SK-N-SH (cell line): ENCODE measurements around the gene FLACC1. TPM values are rescaled to one million over a fixed set of nuclear protein-coding genes. Genes with fewer than 3 reads are reported as not detected.

Experiments used
- CTCF ChIA-PET: fragments of 300-600, 350-600 bp; formaldehyde crosslinking; extraction: SDS; loops from one replicate; lab custom pipeline; 2021; lab: Yijun Ruan, JAX
- POLR2A ChIA-PET: fragments of 350-600 bp; sonication (Branson Sonifier 250); formaldehyde crosslinking; extraction: SDS; loops from one replicate; lab custom pipeline; 2020; ENCODE audit warnings: antibody characterized with exemption, inconsistent platforms; lab: Yijun Ruan, JAX
- DNase-seq: peaks from one replicate; pipeline ENCODE4 v3.0.0; 2012
- H2AFZ ChIP-seq: fragments of 200-600 bp; sonication (generic); 2 replicates; pipeline ENCODE4 v1.8.1; 2016; ENCODE audit warnings: antibody characterized with exemption, mild to moderate bottlenecking, low read depth
- H3F3A ChIP-seq: fragments of 200-600 bp; sonication (generic); replicated peaks from 2 replicates; pipeline ENCODE3; 2016; ENCODE audit warnings: antibody characterized with exemption, mild to moderate bottlenecking; ENCODE audit not compliant: insufficient read depth
- H3K27ac ChIP-seq, 2 experiments: fragments of 200-500 bp in 1 of 2; fragments of 200-600 bp in 1 of 2; sonication (Bioruptor generic) in 1 of 2; sonication (generic), shearing (Covaris generic) in 1 of 2; 2 replicates each; pipeline versions ENCODE4 v1.5.1 to v1.6.1; 2014 to 2016; ENCODE audit warnings: low read depth in 2 of 2, inconsistent platforms in 1 of 2, low read length in 1 of 2, mild to moderate bottlenecking in 1 of 2, mixed read lengths in 1 of 2
- H3K27me3 ChIP-seq: fragments of 200-600 bp; sonication (generic), shearing (Covaris generic); 2 replicates; pipeline ENCODE4 v1.6.1; 2016; ENCODE audit warnings: mixed run types; ENCODE audit not compliant: insufficient read depth
- H3K36me3 ChIP-seq, 2 experiments: fragments of 200-500 bp in 1 of 2; fragments of 200-600 bp in 1 of 2; sonication (Bioruptor generic) in 1 of 2; sonication (generic) in 1 of 2; replicated peaks in 1 of 2; 2 replicates each; pipeline versions ENCODE3 to v1.5.1; 2014 to 2016; ENCODE audit warnings: low read length in 1 of 2, mild to moderate bottlenecking in 1 of 2; ENCODE audit not compliant: insufficient read depth in 2 of 2, control insufficient read depth in 1 of 2
- H3K4me1 ChIP-seq, 2 experiments: fragments of 200-500 bp in 1 of 2; fragments of 200-600 bp in 1 of 2; sonication (Bioruptor generic) in 1 of 2; sonication (generic), shearing (Covaris generic) in 1 of 2; 2 replicates each; pipeline versions ENCODE4 v1.5.1 to v1.6.1; 2014 to 2016; ENCODE audit warnings: low read depth in 1 of 2, low read length in 1 of 2, mixed run types in 1 of 2; ENCODE audit not compliant: insufficient read depth in 2 of 2, control insufficient read depth in 1 of 2
- H3K4me2 ChIP-seq: fragments of 200-600 bp; sonication (generic), shearing (Covaris generic); 2 replicates; pipeline ENCODE4 v1.6.1; 2017; ENCODE audit warnings: mixed run types
- H3K4me3 ChIP-seq, 2 experiments: fragments of 200-500 bp in 1 of 2; fragments of 200-600 bp in 1 of 2; sonication (Bioruptor generic) in 1 of 2; sonication (generic), shearing (Covaris generic) in 1 of 2; 2 replicates each; pipeline versions ENCODE4 v1.5.1 to v1.8.1; 2014 to 2016; ENCODE audit warnings: low read depth in 2 of 2, inconsistent platforms in 1 of 2, low read length in 1 of 2, mild to moderate bottlenecking in 1 of 2, mixed read lengths in 1 of 2, moderate library complexity in 1 of 2
- H3K79me2 ChIP-seq: fragments of 200-600 bp; sonication (generic); 2 replicates; pipeline ENCODE4 v1.8.1; 2017; ENCODE audit warnings: mild to moderate bottlenecking; ENCODE audit not compliant: insufficient read depth
- H3K9ac ChIP-seq: fragments of 200-600 bp; sonication (generic); 2 replicates; pipeline ENCODE4 v1.6.1; 2017; ENCODE audit warnings: mixed run types
- H3K9me2 ChIP-seq: fragments of 200-600 bp; sonication (generic); 2 replicates; pipeline ENCODE4 v1.6.1; 2017; ENCODE audit warnings: mixed run types
- H3K9me3 ChIP-seq: fragments of 200-600 bp; sonication (generic); 2 replicates; pipeline ENCODE4 v1.6.1; 2017; ENCODE audit warnings: mixed run types, mild to moderate bottlenecking, moderate library complexity
- H4K20me1 ChIP-seq: fragments of 200-600 bp; sonication (generic); 2 replicates; pipeline ENCODE4 v1.6.1; 2017; ENCODE audit warnings: mild to moderate bottlenecking, mixed run types; ENCODE audit not compliant: insufficient read depth
- CTCF ChIP-seq: fragments of 200-600 bp; sonication (generic); IDR thresholded peaks from 2 replicates; pipeline ENCODE4 v1.6.1; 2017; ENCODE audit warnings: antibody characterized with exemption, mild to moderate bottlenecking, moderate library complexity
- ELF1 ChIP-seq: IDR thresholded peaks from 2 replicates; pipeline ENCODE4 v1.4.0; 2012
- EP300 ChIP-seq, 2 experiments: IDR thresholded peaks; 2 replicates each; pipeline versions ENCODE4 v1.4.0 to v1.6.1; 2012; ENCODE audit warnings: borderline replicate concordance in 1 of 2, low read depth in 1 of 2, low read length in 1 of 2
- EZH2phosphoT487 ChIP-seq: fragments of 200-600 bp; sonication (generic); IDR thresholded peaks from 2 replicates; pipeline ENCODE4 v1.6.1; 2017; ENCODE audit warnings: low read depth, mixed run types, mild to moderate bottlenecking, antibody characterized with exemption, moderate library complexity, borderline replicate concordance
- FOSL2 ChIP-seq: IDR thresholded peaks from 2 replicates; pipeline ENCODE4 v1.4.0; 2012; ENCODE audit warnings: low read depth, mild to moderate bottlenecking, moderate library complexity, borderline replicate concordance
- FOXM1 ChIP-seq: IDR thresholded peaks from 2 replicates; pipeline ENCODE4 v1.4.0; 2012; ENCODE audit warnings: low read depth, mild to moderate bottlenecking
- IRF3 ChIP-seq: fragments of 150-350 bp; IDR thresholded peaks from 2 replicates; pipeline ENCODE4 v1.6.1; 2016; ENCODE audit warnings: mild to moderate bottlenecking, low read depth, low read length
- JUND ChIP-seq: IDR thresholded peaks from 2 replicates; pipeline ENCODE4 v1.4.0; 2012
- MAX ChIP-seq: IDR thresholded peaks from 2 replicates; pipeline ENCODE4 v1.4.0; 2012; ENCODE audit warnings: low read depth
- MEF2A ChIP-seq: IDR thresholded peaks from 2 replicates; pipeline ENCODE4 v1.4.0; 2012; ENCODE audit warnings: low read depth, borderline replicate concordance
- NRF1 ChIP-seq: IDR thresholded peaks from 2 replicates; pipeline ENCODE4 v1.6.1; 2012; ENCODE audit warnings: low read depth, mild to moderate bottlenecking, low read length
- PBX3 ChIP-seq: IDR thresholded peaks from 2 replicates; pipeline ENCODE4; 2012
- RAD21 ChIP-seq: IDR thresholded peaks from 2 replicates; pipeline ENCODE4 v1.6.1; 2012; ENCODE audit warnings: mild to moderate bottlenecking, low read length
- RCOR1 ChIP-seq: fragments of 150-350 bp; IDR thresholded peaks from 2 replicates; pipeline ENCODE4 v1.6.1; 2017; ENCODE audit warnings: antibody characterized with exemption, low read length
- TCF12 ChIP-seq: IDR thresholded peaks from 2 replicates; pipeline ENCODE4 v1.4.0; 2012
- USF2 ChIP-seq: fragments of 150-350 bp; IDR thresholded peaks from 2 replicates; pipeline ENCODE4 v1.6.1; 2017; ENCODE audit warnings: antibody characterized with exemption, low read length, low read depth, borderline replicate concordance
- YY1 ChIP-seq: IDR thresholded peaks from 2 replicates; pipeline ENCODE4 v1.4.0; 2012; ENCODE audit warnings: low read depth, mild to moderate bottlenecking
- ZBTB33 ChIP-seq: IDR thresholded peaks from 2 replicates; pipeline ENCODE4 v1.4.0; 2012; ENCODE audit warnings: low read depth, borderline replicate concordance
- WGBS: methylation state at CpG from one replicate; pipeline ENCODE4 v1.1.6; 2017; ENCODE audit warnings: low lambda C conversion rate; 5-methylcytosine and 5-hydroxymethylcytosine counted together
- polyA plus RNA-seq, 3 experiments: library from polyadenylated mRNA; depleted of rRNA; stranded (reverse); fragments of >200 nt; gene quantifications; 2 replicates each; pipeline ENCODE4 v1.2.3, GENCODE V29; 2012

FLACC1 gene
- polyA plus RNA-seq, 1 of the 3 experiments (the other 2 are of a cell fraction), result 0.35 TPM

GRCh38 chr2:201383136-201383535 lies 26.0 kb upstream of the FLACC1 start:
- ChIA-PET POLR2A (no interaction called here), CTCF (no interaction called here)
- Histone ChIP-seq H2AFZ (no peak overlapping the region), H3K9ac (no peak overlapping the region), H3K27me3 (no peaks in the 10 kb centered on the region), H3K4me2 (no peak overlapping the region), H3K36me3 (peaks cover 72 to 91% of the 10 kb centered on the region in 2 experiments), H4K20me1 (no peaks in the 10 kb centered on the region), H3K9me3 (no peaks in the 10 kb centered on the region; the same call in 1 of the 2 replicates), H3K27ac (no peak overlapping the region), H3K79me2 (no peaks in the 10 kb centered on the region), H3K4me1 (no peaks in the 10 kb centered on the region; a peak in 2 of 4 replicates), H3F3A (peaks cover 11% of the 10 kb centered on the region), H3K4me3 (no peak overlapping the region), H3K9me2 (no peaks in the 10 kb centered on the region)
- no peak for DNase-seq
- TF ChIP-seq FOXM1 (no peak), EZH2phosphoT487 (no peak), RAD21 (no peak), MAX (no peak), MEF2A (no peak), ELF1 (no peak), NRF1 (no peak), TCF12 (no peak), JUND (no peak), EP300 (IDR thresholded peaks at IDR 0.05; ENCODE audit: borderline replicate concordance in 1 of 2, low read depth in 1 of 2, low read length in 1 of 2) (no peak), USF2 (no peak), ZBTB33 (no peak), RCOR1 (no peak), FOSL2 (no peak), CTCF (no peak), PBX3 (no peak), YY1 (no peak), IRF3 (no peak)
- 89% methylated on average over 1 of the region's 1 CpG for WGBS
